ENCODE data around the gene CRYBG2.

DNA sequence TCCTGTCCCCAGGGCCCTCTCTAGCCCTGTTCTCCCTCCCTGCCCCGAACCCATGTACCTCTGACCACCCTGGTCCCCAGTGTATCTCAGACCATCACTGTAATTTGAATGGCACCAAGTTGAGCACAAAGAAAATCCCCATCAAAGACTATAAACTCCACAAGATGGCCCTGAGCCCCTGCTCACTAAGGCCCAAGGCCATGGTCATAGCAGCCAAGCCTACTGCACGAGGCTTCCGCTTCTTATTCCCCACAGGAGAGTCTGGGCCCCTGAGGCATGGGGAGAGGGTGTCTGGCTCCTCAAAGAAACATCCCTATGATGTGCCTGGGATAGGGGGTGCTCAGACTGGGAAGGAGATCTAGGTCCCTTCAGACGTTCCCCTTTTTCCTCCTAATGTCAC lies 14.1 kb upstream of the CRYBG2 start:
- TF ChIP-seq POLR2A (IDR thresholded peaks at IDR 0.05) = no peak
- TF ChIP-seq, protein P1, sequence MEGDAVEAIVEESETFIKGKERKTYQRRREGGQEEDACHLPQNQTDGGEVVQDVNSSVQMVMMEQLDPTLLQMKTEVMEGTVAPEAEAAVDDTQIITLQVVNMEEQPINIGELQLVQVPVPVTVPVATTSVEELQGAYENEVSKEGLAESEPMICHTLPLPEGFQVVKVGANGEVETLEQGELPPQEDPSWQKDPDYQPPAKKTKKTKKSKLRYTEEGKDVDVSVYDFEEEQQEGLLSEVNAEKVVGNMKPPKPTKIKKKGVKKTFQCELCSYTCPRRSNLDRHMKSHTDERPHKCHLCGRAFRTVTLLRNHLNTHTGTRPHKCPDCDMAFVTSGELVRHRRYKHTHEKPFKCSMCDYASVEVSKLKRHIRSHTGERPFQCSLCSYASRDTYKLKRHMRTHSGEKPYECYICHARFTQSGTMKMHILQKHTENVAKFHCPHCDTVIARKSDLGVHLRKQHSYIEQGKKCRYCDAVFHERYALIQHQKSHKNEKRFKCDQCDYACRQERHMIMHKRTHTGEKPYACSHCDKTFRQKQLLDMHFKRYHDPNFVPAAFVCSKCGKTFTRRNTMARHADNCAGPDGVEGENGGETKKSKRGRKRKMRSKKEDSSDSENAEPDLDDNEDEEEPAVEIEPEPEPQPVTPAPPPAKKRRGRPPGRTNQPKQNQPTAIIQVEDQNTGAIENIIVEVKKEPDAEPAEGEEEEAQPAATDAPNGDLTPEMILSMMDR (IDR thresholded peaks at IDR 0.05) = no peak

All from testis (tissue), 2 donors.